Measurements from ENCODE around the gene CFAP100.

CFAP100 gene

GRCh38 chr3:126395846-126396513, 1.3 kb downstream of the CFAP100 start:
- no peak overlapping the region for H3K4me3 ChIP-seq (ENCODE audit: control insufficient read depth, low read depth, low read length)
- TF ChIP-seq, protein P1, sequence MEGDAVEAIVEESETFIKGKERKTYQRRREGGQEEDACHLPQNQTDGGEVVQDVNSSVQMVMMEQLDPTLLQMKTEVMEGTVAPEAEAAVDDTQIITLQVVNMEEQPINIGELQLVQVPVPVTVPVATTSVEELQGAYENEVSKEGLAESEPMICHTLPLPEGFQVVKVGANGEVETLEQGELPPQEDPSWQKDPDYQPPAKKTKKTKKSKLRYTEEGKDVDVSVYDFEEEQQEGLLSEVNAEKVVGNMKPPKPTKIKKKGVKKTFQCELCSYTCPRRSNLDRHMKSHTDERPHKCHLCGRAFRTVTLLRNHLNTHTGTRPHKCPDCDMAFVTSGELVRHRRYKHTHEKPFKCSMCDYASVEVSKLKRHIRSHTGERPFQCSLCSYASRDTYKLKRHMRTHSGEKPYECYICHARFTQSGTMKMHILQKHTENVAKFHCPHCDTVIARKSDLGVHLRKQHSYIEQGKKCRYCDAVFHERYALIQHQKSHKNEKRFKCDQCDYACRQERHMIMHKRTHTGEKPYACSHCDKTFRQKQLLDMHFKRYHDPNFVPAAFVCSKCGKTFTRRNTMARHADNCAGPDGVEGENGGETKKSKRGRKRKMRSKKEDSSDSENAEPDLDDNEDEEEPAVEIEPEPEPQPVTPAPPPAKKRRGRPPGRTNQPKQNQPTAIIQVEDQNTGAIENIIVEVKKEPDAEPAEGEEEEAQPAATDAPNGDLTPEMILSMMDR (conservative IDR thresholded peaks at IDR 0.05; ENCODE audit: control insufficient read depth, insufficient read depth, low read depth, low read length): no peak
- DNase-seq (ENCODE audit: low read depth): no peak

DNA sequence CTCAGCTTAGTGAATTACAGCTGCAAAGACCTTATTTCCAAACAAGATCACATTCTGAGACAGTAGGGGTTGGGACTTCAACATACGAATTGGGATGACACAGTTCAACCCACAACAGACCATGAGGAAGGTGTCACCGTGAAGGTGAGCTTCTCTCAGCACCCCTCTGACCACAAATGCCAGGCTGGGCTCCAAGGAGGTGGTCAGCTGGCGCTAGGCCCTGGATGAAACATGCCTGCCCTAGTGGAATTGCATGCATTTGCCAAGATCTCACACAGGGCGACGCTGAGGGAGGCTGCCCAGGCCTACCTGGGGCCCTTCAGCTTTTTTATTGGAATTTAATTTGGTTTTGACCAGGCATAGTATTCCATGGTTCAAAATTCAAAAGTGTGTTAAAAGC, 1.8 kb downstream of the CFAP100 start:
- H3K4me3 ChIP-seq (ENCODE audit: control insufficient read depth, low read depth, low read length): no peak overlapping the region
- DNase-seq (ENCODE audit: low read depth): no peak
- TF ChIP-seq, protein P1 (conservative IDR thresholded peaks at IDR 0.05; ENCODE audit: control insufficient read depth, insufficient read depth, low read depth, low read length): no peak

GRCh38 chr3:126397610-126398422, 3.1 kb downstream of the CFAP100 start:
- no peak for DNase-seq (ENCODE audit: low read depth)
- TF ChIP-seq, protein P1 (conservative IDR thresholded peaks at IDR 0.05; ENCODE audit: control insufficient read depth, insufficient read depth, low read depth, low read length): no peak
- H3K4me3 ChIP-seq (ENCODE audit: control insufficient read depth, low read depth, low read length): no peak overlapping the region

DNA sequence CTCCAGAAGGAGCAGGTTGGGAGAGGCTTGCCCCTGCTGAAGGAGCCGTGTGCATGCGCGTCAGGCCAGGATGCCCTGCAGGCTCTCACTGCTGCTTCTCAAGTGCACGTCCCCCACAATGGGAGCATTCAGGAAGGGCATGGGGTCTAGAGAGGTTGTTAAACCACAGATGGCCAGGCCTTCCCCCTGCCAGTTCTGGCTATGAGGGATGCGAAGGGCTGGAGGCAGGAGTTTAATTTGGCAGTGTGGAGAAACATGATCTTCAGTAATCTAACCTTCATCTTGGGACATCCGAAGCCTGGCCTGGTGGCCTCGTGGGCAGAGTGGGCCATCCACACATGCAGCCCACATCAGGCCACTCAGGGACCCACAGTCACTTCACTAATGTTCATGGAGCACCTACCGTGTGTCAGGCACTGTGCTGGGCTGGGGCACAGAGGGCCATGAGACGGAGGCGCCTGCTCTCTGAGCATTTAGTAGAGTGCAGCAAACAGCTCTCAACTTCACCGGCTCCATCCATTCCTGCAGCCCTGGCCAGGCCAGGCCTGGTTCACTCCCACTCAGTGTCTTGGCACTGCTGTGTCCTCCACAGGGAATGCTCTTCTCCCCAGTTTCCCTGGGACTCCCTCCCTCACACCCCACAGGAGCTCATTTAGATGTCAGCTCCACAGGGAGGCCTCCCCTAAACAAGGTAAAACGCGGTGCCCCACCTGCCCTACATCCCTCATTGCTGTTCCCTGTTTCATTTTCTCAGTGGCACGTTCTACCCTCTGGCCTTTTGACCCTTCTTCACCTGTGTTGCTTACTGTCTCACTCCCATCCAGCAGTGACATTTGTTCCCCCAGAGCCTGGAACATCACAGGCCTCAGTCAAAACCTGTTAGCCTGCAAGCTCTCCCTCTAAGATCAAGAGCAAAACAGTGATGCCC, 4.0 kb downstream of the CFAP100 start:
- TF ChIP-seq, protein P1 (conservative IDR thresholded peaks at IDR 0.05; ENCODE audit: control insufficient read depth, insufficient read depth, low read depth, low read length): no peak
- no peak overlapping the region for H3K4me3 ChIP-seq (ENCODE audit: control insufficient read depth, low read depth, low read length)
- DNase-seq (ENCODE audit: low read depth): no peak

- TF ChIP-seq, protein P1 (conservative IDR thresholded peaks at IDR 0.05; ENCODE audit: control insufficient read depth, insufficient read depth, low read depth, low read length): no peak
- DNase-seq (ENCODE audit: low read depth): no peak
- H3K4me3 ChIP-seq (ENCODE audit: control insufficient read depth, low read depth, low read length): no peak overlapping the region
These were observed 4.6 kb downstream of the CFAP100 start for GRCh38 chr3:126399351-126399735.

GRCh38 chr3:126399756-126400155, 5.0 kb downstream of the CFAP100 start:
- H3K4me3 ChIP-seq (ENCODE audit: control insufficient read depth, low read depth, low read length): no peak overlapping the region
- DNase-seq (ENCODE audit: low read depth): no peak
- TF ChIP-seq, protein P1 (conservative IDR thresholded peaks at IDR 0.05; ENCODE audit: control insufficient read depth, insufficient read depth, low read depth, low read length): no peak

Measured in fibroblast of mammary gland (primary cell).